Fibroblast of upper back skin (primary cell): ENCODE data around the gene TK2.
A peak's percentile ranks its signal among the peaks of the same experiment; 100 is the strongest.
"Not testable (repeated sequence)": the region's sequence is repeated elsewhere in the genome, so short reads cannot be mapped to it uniquely, and the experiment has no call there.

Source experiments
- DNase-seq: peaks from one replicate; pipeline ENCODE4 v3.0.0-alpha.2; 2013

The TK2 gene

DNA sequence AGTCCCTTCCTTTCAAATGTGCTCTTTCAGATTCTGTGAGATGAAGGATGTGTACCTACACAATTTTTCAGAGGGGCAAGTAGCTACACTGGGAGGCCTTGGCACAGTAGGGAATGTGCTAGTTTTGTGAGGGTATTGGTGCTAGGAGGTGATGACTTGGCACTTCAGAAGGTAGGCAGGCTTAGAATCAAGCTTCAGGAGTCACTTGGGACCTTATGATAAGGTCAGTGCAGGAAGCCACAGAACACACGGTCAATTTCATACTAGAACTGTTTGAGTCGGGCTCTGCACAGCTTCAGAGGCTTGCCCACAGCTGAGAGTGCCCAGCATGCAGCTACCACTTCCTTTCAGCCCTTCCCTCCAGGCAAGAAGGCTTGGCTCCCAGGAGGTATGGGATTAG, 22.4 kb upstream of the TK2 start:
- no peak for DNase-seq

DNA sequence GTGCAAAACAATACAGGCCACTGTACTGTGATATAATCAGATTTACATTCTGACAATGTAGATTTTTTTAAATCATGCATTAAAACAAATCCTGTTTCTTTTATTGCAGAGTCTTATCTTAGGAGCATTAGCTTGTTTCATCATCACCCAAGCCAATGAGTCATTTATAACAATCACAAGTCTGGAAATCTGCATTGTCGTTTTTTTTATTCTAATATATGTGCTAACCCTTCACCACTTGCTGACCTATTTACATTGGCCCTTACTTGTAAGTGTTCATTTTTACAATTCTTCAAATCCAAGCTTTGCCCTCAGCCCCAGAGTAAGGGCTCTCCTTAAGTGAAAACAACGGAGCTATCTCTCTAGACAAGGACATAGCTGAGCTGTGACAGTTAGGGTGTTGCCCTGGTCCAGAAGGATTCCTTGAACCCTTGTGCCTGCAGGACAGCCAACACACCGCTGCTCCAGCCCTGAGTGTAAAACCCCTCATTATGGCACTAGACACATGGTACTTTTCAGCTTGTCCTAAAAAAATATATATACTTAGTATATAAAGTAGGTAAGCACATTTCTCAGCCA, 20.0 kb upstream of the TK2 start:
- peak; percentile 66 for DNase-seq

DNA sequence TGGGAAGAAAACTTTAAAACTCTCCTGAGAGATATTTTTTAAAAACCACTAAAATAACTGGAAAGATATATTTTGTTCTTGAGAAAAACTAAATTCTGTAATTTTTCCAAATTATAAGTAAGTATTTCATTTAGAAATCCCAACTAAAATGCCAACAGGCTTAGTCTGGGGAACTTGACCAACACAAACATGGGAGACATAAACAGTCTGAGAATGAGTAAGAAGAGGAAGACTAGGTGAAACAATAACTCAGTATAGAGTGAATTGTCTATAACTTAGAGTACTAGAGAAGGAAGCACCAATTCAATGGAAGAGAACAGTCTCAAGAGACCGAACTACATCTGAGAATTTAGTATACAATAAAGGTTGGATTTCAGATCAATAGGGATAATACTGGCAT, 19.2 kb upstream of the TK2 start:
- peak; percentile 38 for DNase-seq

DNA sequence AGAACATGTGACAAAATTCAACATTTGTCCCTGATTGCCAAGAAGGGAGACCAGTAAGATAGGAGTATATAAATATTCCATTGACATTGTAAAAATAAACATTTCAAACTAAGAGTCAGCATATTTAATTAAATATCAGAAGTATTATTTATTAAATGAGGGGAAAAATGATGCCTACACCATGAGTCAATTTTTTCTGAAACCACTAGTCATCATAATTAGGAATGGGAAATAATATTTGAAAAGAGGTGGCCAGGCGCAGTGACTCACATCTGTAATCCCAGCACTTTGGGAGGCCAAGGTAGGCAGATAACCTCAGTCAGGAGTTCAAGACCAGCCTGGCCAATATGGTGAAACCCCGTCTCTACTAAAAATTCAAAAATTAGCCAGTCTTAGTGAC, 18.4 kb upstream of the TK2 start:
- DNase-seq: peak; percentile 24

DNA sequence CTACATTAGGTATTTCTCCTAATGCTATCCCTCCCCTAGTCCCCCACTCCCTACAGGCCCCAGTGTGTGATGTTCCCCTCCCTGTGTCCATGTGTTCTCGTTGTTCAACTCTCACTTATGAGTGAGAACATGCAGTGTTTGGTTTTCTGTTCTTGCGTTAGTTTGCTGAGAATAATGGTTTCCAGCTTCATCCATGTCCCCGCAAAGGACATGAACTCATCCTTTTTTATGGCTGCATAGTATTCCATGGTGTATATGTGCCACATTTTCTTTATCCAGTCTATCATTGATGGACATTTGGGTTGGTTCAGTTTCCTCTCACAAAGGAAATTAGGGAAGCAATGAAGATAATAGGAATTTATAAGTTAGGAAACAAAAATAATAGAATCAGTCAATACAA, 17.3 kb upstream of the TK2 start:
- DNase-seq: not testable (repeated sequence)

DNA sequence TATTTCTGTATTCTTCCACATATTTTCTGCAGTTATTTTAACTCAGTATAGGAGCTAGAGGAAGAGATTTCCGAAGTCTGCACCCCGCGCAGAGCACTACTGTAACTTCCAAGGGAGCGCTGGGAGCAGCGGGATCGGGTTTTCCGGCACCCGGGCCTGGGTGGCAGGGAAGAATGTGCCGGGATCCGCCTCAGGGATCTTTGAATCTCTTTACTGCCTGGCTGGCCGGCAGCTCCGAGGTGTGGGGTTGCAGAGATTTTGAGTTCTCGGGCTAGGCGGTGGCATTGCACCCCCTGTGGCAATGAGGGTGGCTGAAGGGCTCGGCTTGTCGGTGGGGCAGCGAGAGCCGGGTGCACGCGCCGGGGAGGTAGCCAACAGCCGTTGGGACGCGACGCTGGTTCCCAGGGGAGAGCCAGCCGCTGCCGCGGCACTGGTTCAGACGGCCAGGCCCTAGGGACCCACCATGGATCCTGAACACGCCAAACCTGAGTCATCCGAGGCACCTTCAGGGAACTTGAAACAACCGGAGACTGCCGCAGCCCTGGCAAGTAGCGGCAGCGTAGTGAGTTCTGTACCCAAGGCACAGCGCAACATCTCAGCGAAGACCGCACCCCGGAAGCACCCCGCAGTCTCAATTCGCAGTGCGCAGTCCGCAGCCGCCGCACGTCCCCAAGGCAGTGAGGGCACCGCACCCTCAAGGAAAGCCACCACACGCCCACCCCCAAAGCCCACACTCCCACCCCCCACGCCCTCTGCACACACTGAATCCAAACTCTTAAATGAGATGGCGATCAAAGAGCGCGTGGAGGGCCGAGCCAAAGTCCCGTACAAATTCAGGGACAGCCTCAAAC, 16.4 kb upstream of the TK2 start, which contains the start of gene CMTM1:
CMTM1 (plus strand) TSS at position 389 of the 851 bp plus-strand sequence; CDS start at position 464, 75 bp downstream.
- no peak for DNase-seq

DNA sequence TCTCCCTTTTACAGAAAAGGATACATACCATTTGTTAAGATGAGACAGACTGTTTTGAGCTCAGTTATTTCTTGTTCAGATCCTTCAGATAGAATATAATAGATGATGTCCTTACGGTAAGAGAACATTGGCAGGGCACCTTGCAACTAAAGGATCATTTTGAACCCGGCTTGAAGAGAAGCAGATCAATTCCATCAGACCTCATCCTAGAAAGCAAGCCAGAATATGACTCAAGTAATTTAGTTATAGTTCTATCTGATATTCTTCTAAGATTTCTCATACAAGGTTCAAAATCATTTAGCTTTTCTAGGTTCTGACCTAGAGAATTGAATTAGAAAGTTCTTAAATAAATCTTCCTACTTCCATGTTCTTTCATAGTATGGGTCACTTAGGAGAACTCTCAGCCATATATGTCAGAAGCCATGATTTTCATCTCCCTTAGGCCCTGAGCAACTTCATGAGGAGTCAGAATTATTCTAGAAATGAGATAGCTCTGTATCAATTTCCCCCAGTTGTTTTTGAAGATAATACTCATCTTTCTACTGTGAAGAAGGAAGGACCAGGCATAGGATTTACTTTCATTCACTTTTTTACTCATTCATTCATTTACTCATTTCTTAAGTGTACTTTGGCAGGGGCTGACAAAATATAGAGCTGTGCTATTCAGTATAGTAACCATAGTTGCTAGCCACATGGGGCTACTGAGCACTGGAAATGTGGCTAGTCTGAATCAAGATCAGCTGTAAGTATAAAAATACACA, 13.8 kb upstream of the TK2 start:
- no peak for DNase-seq

DNA sequence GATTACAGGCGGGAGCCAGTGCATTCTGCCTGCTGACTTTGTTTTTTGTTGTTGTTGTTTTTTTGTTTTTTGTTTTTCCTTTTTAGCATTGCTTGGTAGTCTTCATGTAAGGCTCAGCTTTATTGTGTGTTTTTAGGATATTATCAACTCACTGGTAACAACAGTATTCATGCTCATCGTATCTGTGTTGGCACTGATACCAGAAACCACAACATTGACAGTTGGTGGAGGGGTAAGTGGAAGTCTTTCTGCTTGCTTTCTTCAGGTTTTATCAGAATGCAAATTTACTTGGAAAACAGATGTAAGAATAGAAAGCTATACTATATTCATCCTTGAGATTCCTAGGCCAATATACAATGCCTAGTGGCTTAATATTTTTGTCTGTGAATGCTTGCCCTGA, 13.1 kb upstream of the TK2 start:
- DNase-seq: no peak

DNA sequence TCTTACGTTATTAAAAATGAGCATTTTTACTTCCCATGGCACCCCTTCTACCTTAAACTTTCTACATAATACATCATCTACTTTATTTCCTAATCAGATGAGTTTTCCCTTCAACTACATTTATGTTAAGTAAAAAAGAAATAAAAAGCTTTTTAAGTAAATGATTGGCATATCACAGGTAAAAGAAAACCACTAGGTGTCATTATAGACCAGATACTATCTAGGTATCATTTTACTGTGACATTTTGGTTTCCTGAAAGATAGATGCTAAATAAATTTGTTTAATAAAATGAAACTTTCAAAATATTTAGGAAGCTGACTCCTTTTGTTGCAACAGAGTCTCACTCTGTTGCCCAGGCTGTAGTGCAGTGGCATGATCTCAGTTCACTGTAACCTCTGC, 12.5 kb upstream of the TK2 start:
- no peak for DNase-seq

DNA sequence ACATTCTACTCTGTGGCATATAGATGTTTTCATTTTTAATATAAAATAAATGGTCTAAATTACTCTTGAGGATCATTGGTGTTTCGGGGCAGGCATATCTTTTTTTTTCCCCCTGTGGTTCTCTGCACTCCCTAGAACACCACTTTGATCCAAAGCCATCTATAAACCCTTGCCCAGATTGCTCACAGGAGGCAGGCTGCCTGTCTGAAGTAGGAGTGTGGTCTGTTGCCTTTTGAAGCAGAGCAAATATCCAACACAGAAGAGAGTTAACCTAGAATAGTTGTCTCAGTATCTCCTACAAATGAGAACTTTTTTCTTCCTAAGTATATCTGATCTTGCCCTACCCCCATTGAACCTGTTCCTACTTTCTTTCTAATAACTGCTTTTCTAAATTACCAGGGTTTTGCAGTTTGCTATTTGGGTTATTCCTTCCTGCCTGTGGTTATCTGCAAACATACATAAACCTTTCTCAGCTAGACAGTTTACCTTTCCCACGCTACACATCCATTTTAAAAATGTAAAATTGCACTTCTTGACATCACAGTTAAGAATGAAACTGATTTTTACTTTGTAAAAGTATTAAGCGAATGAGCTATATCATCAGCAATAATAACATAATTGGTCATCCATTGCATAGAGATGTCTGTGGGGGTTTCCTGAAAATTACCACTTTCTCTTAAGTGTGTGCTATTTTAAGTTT, 11.6 kb upstream of the TK2 start:
- DNase-seq: no peak

DNA sequence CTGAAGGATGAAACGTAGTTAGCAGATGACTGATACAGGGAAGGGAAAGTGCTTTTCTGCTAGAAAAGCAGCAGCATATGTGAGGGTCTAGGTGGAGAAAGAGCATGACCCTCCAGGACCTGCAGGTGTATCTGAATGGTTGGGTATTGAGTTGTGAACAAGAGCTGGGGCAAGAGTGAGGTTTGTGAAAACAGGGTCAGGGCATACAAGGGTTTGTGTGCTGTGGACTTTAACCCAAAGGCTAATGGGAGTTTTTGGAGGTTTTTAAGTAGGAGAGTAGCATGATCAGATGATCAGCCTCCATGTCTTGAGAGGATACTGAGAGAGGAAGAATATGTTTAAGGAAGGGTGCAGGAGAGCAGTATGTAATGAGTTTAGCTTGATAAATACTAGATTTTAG, 10.2 kb upstream of the TK2 start:
- DNase-seq: no peak

DNA sequence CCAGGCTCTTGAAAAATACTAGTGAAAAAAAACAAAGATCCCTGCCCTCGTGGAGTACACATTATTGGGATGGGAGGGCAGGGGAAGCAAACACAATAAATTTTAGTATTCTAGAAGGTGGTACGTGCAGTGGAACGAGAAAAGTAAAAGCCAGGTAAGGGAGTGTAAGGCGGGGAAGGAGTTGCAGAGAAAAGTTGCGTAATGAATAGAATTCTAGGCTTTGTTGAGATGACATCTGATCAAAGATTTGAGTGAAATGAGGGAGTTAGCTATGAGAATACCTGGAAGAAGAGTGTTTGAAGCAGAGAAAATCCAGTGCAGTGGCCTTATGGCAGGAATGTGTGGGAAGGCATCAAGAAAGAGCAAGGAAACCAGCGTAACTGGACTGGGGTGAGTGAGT, 4.6 kb upstream of the TK2 start:
- no peak for DNase-seq

DNA sequence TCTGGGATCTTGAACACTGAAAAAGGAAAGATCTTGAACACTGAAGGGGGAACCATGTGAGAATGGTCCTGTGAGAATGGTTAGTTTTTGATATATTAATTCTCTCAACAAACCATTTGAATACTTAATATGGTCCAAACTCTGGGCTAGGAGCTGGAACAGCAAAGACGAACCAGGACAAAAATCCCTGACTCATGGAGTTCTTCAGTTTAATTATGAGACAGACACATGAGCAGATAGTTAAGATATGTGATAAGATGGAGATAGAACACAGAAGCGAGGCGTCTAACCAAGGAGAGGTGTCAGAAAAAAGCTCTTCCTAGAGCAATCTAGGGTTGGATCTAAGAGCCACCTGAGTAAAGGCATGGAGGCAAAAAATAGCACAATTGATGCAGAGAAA, 4.1 kb upstream of the TK2 start:
- DNase-seq: no peak

DNA sequence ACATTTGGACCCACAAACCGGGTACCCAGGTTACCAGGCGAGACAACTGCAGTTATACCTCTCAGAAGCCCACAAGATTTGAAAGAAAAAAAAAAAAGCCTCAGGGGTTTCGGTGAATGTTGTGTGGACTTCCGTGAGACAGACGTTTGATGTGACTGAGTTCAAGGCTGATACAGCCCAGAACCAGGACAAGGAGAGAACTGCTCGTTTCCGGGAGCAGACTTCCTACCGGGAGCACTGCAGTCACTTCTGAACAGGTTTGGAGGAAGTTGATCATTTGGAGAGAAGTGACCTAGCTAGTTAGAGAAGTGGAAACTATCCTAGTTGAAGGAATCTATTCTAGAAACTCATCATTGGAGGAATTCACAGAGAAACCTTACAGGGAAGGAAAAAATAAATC, 3.3 kb upstream of the TK2 start:
- no peak for DNase-seq

DNA sequence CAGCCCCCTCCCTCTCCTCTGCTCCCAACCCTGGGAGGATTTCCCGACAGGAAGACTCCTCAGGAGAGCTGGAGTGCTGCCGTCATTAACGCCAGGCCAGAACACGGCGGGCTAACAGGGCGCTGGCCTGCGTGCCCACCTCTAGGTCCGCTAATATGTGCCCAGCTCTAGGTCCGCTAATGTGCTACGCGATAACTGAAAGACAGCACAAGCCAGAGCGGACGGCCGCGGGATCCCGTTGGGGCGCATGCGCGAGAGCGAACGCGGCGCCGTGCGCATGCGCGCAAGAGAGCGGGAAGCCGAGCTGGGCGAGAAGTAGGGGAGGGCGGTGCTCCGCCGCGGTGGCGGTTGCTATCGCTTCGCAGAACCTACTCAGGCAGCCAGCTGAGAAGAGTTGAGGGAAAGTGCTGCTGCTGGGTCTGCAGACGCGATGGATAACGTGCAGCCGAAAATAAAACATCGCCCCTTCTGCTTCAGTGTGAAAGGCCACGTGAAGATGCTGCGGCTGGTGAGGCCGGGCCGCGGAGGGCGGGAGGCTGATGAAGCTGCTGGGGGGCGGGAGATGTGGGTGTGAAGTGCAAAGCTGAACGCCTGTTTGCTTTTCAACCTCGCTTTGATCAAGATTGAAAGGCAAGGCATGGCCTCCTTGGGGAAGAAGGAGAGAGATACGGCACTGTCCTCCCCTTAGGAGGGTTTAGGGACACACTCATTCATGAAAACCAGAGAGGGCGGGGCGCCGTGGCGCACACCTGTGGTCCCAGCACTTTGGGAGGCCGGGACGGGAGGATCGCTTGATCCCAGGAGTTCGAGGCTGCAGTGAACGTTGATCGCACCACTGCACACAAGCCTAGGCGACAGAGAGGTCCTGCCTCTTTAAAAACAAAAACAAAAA, 2.6 kb upstream of the TK2 start, which contains the start of gene CKLF:
CKLF (plus strand) TSS at position 291 of the 892 bp plus-strand sequence; CDS start at position 431, 140 bp downstream.
- peak; percentile 86 for DNase-seq

DNA sequence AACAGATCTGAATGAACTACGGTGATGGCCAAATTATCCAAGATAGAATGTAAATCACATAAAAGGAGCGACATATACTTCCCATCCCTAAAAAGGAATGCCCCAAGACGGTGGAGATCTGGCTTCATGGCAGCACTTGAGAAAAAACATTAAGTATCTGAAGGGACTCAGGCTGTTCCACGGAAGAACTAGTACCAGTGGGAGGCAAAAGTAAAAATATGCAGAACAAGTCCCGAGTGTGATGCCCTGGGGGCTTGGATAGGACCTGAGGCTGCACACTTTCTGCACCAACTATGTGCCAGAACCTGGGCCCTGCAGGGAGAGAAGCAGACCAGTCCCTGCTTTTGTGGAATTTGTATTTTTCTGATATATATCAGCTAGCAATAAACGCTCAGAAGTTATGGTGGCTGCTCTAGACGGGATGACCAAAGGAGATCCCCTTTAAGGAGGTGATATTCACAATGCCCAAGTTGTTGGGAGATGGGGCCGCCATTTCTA, 1.9 kb upstream of the TK2 start:
- no peak for DNase-seq

DNA sequence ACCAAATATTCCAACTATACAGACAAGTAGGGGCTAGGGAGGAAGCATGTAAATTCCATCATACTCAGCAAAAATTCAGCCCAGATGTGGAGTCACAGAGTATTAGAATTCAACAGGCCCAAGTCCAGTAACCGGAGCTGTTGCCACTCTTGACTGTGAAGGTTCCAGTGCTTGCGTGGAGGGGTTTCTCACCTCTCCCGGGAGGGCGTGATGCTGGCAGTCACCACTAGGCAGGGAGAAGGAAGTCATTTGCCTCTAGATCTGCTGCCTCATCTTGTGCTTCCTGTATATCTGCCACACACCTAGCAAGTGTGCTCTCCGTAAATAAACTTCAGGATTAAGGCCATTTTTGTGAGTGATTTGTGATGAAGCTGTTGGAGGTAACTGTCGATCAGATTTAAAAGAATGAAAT, 1.4 kb upstream of the TK2 start:
- DNase-seq: peak; percentile 44

DNA sequence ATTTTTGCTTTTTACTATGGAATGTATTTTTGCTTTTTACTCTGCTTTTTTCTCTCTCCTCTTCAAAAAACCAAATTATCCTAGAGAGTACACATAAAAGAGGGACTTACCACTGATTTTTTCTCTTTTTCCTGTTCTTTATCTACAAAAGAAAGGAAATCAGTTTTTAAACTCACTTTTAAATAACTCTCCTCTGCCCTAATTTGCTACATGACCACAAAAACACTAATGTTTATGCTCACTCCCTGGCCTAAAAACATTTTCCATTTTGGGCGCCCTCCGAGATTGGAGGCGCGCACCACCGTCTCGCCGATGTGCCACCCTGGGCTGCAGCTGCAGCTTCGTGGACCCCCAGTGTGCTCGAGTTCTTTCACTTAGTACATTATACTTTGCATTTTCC, 1.1 kb downstream of the TK2 start:
- no peak for DNase-seq

DNA sequence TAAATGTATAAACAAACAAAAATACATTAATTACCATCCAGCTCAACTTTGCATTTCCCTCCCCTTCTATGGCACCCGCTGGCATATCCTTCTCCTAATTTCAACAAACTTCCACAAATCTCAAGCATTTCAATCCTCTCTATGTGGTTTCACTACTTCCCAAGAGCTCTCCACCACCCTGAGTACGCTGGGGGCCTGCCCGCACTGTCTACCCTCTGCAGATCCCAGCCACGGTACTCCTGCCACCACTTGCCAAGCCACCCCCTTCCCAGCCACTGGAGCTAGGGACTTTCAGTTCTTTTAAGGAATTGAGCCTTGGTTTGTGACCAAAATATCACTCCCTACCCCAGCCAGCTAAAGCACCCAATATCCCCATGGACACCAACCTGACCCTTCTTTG, 1.9 kb downstream of the TK2 start:
- no peak for DNase-seq

DNA sequence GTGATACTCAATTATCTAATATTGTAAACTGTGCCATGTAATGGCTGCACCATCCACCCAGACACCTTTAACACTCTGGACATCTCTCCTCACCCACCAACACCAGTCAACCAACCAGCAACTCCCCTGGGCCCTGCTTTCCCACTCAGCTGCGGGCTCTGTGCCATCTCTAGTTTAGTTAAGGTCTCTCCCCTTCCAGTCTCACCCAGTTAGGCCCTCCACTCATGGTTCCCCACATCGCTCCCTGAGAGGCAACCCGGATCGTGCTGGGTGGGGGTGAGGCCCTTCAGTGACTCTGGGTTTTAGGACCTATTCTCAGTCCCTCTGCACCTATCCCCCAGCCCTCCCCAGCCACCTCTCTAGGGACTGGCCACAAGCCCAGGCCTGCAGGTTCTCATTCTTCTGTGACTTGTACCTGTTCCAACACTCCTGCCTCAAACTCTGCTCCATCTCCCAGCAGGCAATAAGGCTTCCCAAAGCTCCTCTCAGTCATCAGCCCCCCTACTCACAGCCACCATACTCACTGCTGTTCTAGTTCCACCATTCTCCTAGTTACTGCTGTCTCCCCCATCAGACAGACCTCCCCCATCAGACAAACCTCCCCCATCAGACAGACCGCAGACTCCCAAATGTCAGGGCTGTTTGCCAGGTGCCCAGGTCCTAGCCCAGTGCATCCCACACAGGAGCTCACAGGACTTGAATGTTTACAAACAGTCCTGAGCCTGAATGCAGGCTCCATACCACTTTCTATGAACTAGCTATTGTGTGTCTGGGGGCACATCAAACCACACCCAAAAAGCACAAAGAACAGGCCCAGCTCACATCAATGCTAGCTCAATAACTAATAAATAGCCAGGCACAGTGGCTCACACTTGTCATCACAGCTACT, 2.6 kb downstream of the TK2 start:
- no peak for DNase-seq
